UCSD-AML1 (cell line): ENCODE data around the gene BSG.

Source experiments
- DNase-seq: peaks from one replicate; lab custom pipeline; 2025; ENCODE audit not compliant: unreplicated experiment; lab: John Stamatoyannopoulos, UW

BSG gene

GRCh38 chr19:539429-540030, 32.9 kb upstream of the BSG start:
- no peak for DNase-seq

GRCh38 chr19:540867-541637, 31.3 kb upstream of the BSG start:
- DNase-seq, result no peak

GRCh38 chr19:541699-542098, 30.7 kb upstream of the BSG start:
- no peak for DNase-seq

- DNase-seq, result no peak
Measured at GRCh38 chr19:542173-542866, 30.1 kb upstream of the BSG start.

GRCh38 chr19:543910-544608, 28.3 kb upstream of the BSG start, which contains the start of gene GZMM:
Gene GZMM (plus strand): TSS chr19:544053. CDS start chr19:544072, 19 bp downstream.
- DNase-seq, result no peak

GRCh38 chr19:547117-547516, 25.3 kb upstream of the BSG start:
- no peak for DNase-seq

GRCh38 chr19:547836-548720, 24.3 kb upstream of the BSG start:
- DNase-seq, result no peak

GRCh38 chr19:548886-549830, 23.2 kb upstream of the BSG start:
- no peak for DNase-seq

- no peak for DNase-seq
Measured at GRCh38 chr19:554817-555216, 17.6 kb upstream of the BSG start.

GRCh38 chr19:555474-555808, 17.0 kb upstream of the BSG start:
- no peak for DNase-seq

- DNase-seq, result no peak
Measured at GRCh38 chr19:556611-557382, 15.6 kb upstream of the BSG start.

- DNase-seq, result no peak
Measured at GRCh38 chr19:558770-559439, 13.5 kb upstream of the BSG start.

GRCh38 chr19:560121-560520, 12.3 kb upstream of the BSG start:
- no peak for DNase-seq

GRCh38 chr19:566403-566802, 6.0 kb upstream of the BSG start:
- no peak for DNase-seq

GRCh38 chr19:566844-567243, 5.6 kb upstream of the BSG start:
- no peak for DNase-seq

- no peak for DNase-seq
Measured at GRCh38 chr19:567296-567900, 5.0 kb upstream of the BSG start.

GRCh38 chr19:570251-570686, 2.1 kb upstream of the BSG start:
- no peak for DNase-seq
